ENCODE data around the gene MT1X. TPM values are rescaled to one million over a fixed set of nuclear protein-coding genes. Genes with fewer than 3 reads are reported as not detected.
A peak's percentile ranks its signal among the peaks of the same experiment; 100 is the strongest.
"Not testable (repeated sequence)": the region's sequence is repeated elsewhere in the genome, so short reads cannot be mapped to it uniquely, and the experiment has no call there.

Gene MT1X
- total RNA-seq, 1 donor from 2014 or later: 14.5 TPM

GRCh38 chr16:56657555-56658326 is 24.5 kb upstream of the MT1X start, which contains the start of gene MT1F:
Gene MT1F (plus strand): TSS chr16:56657959. CDS start chr16:56658059, 100 bp downstream.
- DNase-seq: peak; percentile 21

- DNase-seq: no peak
These were observed 23.9 kb upstream of the MT1X start for GRCh38 chr16:56658327-56658875.

DNA sequence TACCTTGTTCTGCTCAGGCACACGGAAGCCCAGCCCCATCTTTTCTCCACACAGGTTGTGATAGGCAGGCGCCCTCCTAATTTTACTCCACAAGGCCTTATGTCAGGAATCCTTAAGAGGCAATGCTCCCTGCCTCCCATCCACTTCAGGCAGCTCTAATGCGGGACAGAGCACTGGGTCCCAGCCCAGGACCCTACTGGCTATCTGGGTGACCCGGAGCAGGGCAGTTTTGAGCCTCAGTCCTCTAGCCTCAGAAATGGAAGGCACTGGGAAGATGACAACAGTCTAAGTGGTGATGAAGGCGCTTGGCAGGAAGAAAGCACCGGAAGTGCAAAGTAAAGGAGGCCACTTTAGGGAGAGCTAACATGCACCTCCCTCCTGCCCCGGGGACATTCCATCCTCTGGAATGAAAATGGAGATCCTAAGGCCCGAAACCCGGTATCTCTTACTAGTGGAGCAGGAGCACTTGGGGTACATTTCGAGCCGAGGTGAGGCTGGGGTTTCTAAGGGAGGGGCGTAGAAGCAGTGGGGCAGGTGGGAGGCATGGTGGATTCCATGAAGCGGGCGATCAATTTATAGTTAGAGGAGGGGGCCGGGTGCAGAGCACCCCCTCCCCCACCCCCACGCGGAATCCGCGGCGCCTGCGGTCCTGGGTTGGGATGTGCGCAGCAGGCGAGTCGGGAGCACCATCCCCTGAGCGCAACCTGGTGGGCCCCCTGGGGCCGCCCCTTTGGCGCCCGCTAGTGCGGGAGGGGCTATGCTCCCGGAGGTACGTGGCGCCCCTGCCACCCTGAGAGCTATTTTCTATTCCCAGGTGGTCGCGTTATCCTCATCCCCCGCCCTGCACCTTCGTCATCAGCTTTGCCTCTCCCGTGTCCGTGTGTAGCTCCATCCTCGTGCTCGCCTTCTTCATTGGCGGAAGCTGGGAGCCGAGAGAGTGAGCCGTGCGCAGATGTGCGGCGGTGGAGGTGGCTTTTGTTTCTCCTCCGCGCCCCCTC is 19.6 kb upstream of the MT1X start:
- no peak for DNase-seq

DNA sequence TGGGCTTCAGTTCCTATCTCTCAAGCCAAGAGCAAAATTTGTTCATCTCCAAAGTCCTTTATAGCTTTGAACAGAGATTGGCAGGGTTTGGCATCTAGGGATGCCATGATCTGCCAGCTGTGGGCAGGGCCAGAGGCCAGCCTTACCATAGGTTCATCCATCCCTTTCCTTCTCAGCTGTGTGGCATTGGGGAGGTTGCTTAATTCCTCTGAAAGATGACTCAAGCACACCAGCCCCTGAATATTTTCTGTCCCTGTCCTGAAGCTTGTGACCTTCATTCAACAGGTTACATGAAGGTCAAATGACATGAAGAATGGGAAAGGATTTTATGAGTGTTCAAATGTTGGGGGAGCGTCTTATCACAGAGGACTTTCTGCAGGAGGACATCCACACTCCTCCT is 17.8 kb upstream of the MT1X start:
- no peak for DNase-seq

- not testable (repeated sequence) for DNase-seq
These were observed 16.7 kb upstream of the MT1X start for GRCh38 chr16:56665286-56666261.

DNA sequence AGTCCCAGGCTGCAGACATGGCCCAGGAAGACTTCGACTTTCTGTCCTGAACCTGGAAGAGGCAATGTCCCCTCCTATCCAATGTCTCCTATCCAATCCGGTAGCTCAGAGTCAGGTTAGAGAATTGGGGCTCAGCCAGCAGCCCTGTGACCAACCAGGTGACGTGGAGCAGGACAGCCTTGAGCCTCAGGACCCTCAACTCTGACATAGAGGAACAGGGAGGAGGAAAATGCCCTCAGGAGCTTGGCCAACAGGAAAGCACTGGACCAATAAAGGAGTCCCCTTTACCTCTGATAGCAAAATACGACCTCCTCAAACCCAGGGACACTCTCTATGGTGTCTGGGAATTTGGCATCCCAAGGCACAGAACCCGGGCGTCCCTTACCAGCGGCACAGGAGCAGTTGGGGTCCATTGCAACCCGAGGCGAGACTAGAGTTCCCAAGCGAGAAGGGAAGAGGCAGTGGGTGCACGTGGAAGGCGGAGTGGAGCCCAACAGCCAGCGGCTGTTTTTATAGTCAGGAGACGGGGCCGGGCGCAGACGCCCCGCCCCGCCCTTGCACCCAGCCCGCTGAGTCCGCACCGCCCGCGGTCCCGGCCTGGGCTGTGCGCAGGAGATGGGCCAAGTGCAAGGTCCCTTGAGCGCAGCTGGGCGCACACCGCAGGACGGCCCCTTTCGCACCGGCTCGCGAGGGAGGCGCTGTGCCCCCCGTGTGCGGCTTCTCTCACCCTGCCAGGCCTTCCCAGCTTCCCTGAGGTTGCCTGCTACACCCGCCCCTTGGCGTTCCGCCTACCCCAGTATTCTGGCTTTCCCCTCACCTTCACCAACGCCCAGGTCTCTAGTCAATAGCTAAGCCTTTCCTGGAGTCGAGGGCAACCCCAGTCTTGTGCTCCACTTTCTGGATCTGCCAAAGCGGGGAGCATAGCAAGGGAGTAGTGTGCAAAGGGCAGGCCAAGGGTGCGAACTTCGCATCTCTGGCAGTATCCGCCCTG is 14.4 kb upstream of the MT1X start, which contains the start of gene MT1G:
Gene MT1G, minus strand, starts transcription at position 485 of the 991 bp plus-strand sequence. Its CDS starts 72 bp downstream, at position 413.
- DNase-seq: no peak

GRCh38 chr16:56669005-56669839 is 13.0 kb upstream of the MT1X start, which contains the start of gene MT1H:
Gene MT1H (plus strand): TSS chr16:56669814. CDS start chr16:56669885, 71 bp downstream.
- DNase-seq: no peak

DNA sequence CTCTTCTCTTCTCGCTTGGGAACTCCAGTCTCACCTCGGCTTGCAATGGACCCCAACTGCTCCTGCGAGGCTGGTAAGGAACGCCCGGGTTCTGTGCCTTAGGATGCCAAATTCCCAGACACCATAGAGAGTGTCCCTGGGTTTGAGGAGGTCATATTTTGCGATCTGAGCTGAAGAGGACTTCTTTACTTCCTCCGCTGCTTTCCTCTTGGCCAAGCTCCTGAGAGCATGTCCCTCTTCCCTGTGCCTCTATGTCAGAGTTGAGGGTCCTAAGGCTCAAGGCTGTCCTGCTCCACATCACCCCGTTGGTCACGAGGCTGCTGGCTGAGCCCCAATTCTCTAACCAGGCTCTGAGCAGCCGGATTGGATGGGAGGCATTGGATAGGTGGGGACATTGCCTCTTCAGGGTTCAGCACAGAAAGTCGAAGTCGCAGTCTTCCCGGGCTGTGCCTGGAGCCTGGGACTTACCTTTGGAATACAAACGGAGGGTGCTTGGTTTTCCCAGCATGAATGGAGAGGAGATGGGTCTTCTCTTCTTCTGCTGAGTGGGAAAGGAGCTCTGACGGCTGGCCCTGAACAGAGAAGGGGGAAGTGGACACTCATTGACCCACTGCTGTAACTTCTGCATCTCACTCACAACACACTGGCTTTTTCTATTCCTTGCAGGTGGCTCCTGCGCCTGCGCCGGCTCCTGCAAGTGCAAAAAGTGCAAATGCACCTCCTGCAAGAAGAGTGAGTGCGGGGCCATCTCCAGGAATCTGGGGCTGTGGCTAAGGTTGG is 12.2 kb upstream of the MT1X start:
- no peak for DNase-seq

DNA sequence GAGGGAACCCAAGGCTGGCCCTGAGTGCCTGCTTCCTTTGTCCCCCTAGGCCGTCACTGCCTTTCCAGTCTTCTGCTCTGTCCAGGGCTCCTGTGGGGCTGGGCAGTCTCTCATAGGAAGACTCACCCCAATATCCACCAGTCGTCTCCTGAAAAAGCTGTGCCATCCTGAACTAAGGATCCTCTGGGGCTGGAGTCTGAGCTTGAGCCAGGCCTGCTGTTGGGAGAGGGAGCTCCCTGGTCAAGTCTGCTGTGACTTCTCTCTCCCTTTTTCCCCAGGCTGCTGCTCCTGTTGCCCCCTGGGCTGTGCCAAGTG is 11.7 kb upstream of the MT1X start:
- DNase-seq: no peak

GRCh38 chr16:56671691-56672090 is 10.6 kb upstream of the MT1X start:
- not testable (repeated sequence) for DNase-seq

- DNase-seq: not testable (repeated sequence)
These were observed 10.1 kb upstream of the MT1X start for GRCh38 chr16:56672171-56672570.

GRCh38 chr16:56672761-56673536 is 9.3 kb upstream of the MT1X start:
- no peak for DNase-seq

GRCh38 chr16:56673921-56674320 is 8.3 kb upstream of the MT1X start:
- DNase-seq: no peak

- DNase-seq: not testable (repeated sequence)
These were observed 7.7 kb upstream of the MT1X start for GRCh38 chr16:56674570-56674969.

DNA sequence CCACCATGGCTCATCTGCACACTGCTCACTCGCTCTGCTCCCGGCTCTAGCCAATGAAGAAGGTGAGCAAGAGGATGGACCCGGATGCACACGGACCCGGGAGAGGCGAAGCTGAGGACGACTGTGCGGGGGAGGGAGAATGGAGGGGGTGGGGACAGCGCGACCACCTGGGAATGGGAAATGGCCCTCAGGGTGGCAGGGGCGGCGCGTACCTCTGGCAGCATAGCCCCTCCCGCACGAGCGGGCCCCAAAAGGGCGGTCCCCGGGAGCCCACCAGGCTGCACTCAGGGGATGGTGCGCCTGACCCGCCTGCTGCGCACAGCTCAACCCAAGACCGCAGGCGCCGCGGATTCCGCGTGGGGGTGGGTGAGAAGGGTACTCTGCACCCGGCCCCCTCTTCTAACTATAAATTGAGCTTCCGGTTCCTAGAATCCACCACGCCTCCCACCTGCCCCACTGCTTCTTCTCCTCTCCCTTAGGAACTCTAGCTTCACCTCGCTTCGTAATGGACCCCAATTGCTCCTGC is 6.5 kb upstream of the MT1X start:
- DNase-seq: no peak

DNA sequence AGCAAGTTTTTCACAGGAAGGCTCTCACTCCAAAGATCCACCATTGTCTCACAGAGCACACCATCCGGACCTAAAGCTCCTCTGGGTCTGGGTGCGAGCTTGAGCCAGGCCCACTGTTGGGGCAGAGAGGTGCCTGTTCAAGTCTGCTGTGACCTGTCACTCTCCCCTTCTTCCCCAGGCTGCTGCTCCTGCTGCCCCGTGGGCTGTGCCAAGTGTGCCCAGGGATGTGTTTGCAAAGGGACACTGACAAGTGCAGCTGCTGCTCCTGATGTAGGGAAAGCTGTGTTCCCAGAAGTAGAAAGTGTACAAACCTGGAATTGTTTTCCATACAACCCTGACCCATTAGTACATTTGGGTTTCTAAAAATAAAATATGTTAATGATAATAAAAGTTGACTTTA is 4.8 kb upstream of the MT1X start:
- DNase-seq: no peak

DNA sequence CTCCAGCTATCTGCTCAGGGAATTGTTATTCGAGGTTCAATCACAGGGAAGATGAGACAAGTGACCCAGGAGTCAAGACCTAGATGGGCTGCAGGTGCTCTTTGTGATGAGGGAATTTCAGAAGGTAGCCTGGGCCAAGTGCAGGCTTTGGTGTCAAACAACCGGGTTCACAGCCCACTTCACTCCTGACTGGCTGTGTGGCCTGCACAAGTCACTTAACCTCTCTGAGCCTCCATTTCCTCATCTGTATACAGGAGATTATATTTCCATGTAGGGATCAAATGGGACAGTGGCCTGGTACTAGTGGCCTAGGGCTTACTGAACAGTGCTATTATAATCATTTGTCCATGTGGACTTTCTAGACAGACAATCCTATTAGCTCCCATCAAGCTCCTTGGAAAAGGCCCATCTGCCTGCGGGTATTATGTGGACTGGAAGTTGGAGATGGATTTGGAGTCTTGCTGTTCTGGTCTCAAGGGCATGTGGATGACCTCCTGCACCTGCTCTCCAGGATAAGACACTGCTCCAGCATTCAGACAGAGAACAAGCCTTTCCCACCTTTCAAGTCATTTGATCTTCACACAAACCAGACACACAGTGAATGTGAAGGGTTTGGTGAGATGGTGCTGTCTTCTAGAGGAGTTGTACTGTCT is 3.1 kb upstream of the MT1X start:
- DNase-seq: no peak

Measured in occipital lobe (tissue), 2 donors.